ENCODE results near the gene TRERF1.
"Not testable (repeated sequence)": the region's sequence is repeated elsewhere in the genome, so short reads cannot be mapped to it uniquely, and the experiment has no call there.

The TRERF1 gene

DNA sequence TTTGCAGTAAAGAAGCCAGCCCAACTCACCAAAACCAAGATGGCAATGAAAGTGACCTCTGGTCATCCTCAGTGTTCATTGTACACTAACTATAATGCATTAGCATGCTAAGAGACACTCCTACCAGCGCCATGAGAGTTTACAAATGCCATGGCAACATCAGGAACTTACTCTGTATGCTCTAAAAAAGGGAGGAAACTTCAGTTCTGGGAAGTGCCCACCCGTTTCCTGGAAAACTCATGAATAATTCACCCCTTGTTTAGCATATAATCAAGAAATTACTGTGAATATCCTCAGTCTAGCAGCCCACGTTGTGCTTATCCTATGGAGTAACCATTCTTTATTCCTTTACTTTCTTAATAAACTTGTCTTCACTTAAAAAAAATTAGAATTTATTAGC, 19.4 kb upstream of the TRERF1 start:
- no peaks in the 10 kb centered on the region for H3K36me3 ChIP-seq
- no peaks in the 10 kb centered on the region for H4K20me1 ChIP-seq
- no peaks in the 10 kb centered on the region for H3K27me3 ChIP-seq
- H3K27ac ChIP-seq, result no peak overlapping the region
- H3K4me1 ChIP-seq, result no peaks in the 10 kb centered on the region
- H3K9me3 ChIP-seq (replicated peaks in 1 of 11), result peaks cover 29 to 48% (median 40%) of the 10 kb centered on the region in 11 experiments
- no peak overlapping the region for H3K4me3 ChIP-seq
- no peak overlapping the region for H3K4me2 ChIP-seq
- H3K9ac ChIP-seq, result no peak overlapping the region
- TF ChIP-seq Cebpa-rat (IDR thresholded peaks at IDR 0.05), result no peak

DNA sequence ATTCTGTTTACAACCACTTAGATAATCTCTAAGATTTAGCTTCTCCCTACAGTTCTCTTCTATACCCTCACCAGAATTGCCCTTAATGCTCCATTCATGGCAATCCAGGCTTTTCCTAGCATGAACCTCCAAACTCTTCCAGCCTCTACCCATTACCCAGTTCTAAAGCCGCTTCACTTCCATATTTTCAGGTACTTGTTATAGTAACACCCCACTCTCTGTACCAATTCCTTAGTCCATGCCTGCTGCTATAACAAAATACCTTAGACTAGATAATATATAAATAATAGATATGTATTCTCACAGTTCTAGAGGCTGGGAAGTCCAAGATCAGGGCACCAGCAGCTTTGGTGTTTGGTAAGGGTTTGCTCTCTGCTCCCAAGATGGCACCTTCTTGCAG, 16.5 kb upstream of the TRERF1 start:
- no peaks in the 10 kb centered on the region for H4K20me1 ChIP-seq
- H3K4me2 ChIP-seq, result no peak overlapping the region
- H3K27ac ChIP-seq, result no peak overlapping the region
- no peak overlapping the region for H3K4me3 ChIP-seq
- TF ChIP-seq Cebpa-rat (IDR thresholded peaks at IDR 0.05), result no peak
- no peak overlapping the region for H3K9ac ChIP-seq
- H3K4me1 ChIP-seq, result no peaks in the 10 kb centered on the region
- H3K27me3 ChIP-seq, result no peaks in the 10 kb centered on the region
- H3K36me3 ChIP-seq, result no peaks in the 10 kb centered on the region
- peaks cover 34 to 53% (median 44%) of the 10 kb centered on the region in 11 experiments for H3K9me3 ChIP-seq (replicated peaks in 1 of 11)

DNA sequence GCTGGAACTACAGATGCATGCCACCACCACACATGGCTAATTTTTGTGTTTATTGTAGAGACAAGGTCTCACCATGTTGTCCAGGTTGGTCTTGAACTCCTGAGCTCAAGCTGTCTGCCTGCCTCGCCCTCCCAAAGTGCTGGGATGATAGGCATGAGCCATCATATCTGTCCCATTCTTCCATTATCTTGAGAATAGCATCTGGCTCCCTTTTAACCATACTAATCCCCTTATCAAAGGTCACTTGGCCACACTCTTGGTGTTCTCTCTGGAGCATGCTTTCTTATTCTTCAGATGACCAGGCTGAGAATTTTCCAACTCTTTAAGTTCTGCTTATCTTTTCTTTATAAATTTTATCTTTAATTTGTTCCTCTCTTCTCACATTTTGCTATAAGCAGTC, 15.9 kb upstream of the TRERF1 start:
- Histone ChIP-seq H3K9ac (no peak overlapping the region), H3K9me3 (replicated peaks in 1 of 11) (peaks cover 34 to 53% (median 44%) of the 10 kb centered on the region in 11 experiments), H3K27me3 (no peaks in the 10 kb centered on the region), H3K4me1 (no peaks in the 10 kb centered on the region), H3K4me3 (no peak overlapping the region), H3K4me2 (no peak overlapping the region), H3K27ac (no peak overlapping the region), H4K20me1 (no peaks in the 10 kb centered on the region), H3K36me3 (no peaks in the 10 kb centered on the region)
- no peak for TF ChIP-seq Cebpa-rat (IDR thresholded peaks at IDR 0.05)

GRCh38 chr6:42466470-42466869, 14.7 kb upstream of the TRERF1 start:
- H3K9me3 ChIP-seq (replicated peaks in 1 of 11), result peaks cover 34 to 53% (median 44%) of the 10 kb centered on the region in 11 experiments
- not testable (repeated sequence) for H3K4me3 ChIP-seq, H3K27ac ChIP-seq, H3K27me3 ChIP-seq, H4K20me1 ChIP-seq, H3K36me3 ChIP-seq, H3K4me2 ChIP-seq, H3K4me1 ChIP-seq, H3K9ac ChIP-seq

DNA sequence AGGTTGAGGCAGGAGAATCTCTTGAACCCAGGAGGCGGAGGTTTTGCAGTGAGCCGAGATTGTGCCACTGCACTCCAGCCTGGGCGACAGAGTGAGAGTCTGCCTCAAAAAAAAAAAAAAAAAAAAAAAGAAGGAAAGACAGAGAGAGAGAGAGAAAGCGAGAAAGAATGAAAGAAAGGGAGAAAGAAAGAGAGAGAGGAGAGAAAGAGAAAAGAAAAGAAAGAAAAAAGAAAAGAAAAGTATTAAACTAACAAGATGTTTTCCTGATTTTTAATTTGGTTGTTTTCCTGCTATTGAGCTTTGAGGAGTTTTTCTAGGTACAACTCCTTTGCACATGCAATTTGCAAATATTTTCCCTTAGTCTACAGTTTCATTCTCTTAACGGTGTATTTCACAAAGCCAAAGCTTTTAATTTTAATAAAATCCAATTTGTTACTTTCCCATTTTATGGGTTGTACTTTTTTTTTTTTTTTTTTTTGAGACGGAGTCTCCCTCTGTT, 10.8 kb upstream of the TRERF1 start:
- Histone ChIP-seq H3K36me3 (no peaks in the 10 kb centered on the region), H3K4me2 (no peak overlapping the region), H3K27ac (no peak overlapping the region), H3K4me3 (no peak overlapping the region), H3K27me3 (no peaks in the 10 kb centered on the region), H3K9ac (no peak overlapping the region), H3K4me1 (no peaks in the 10 kb centered on the region), H4K20me1 (no peaks in the 10 kb centered on the region), H3K9me3 (replicated peaks in 1 of 11) (peaks cover 6 to 18% (median 10%) of the 10 kb centered on the region in 11 experiments)
- TF ChIP-seq Cebpa-rat (IDR thresholded peaks at IDR 0.05), result no peak

GRCh38 chr6:42460883-42461282, 9.2 kb upstream of the TRERF1 start:
- H3K27ac ChIP-seq, result no peak overlapping the region
- H3K36me3 ChIP-seq, result no peaks in the 10 kb centered on the region

GRCh38 chr6:42459888-42460287, 8.2 kb upstream of the TRERF1 start:
- Histone ChIP-seq H3K4me3 (no peak overlapping the region), H3K9me3 (replicated peaks in 1 of 11) (no peaks in the 10 kb centered on the region; a peak in 1 of 22 replicates), H3K4me1 (no peaks in the 10 kb centered on the region), H4K20me1 (no peaks in the 10 kb centered on the region), H3K36me3 (no peaks in the 10 kb centered on the region), H3K27ac (no peak overlapping the region), H3K27me3 (no peaks in the 10 kb centered on the region), H3K9ac (no peak overlapping the region), H3K4me2 (no peak overlapping the region)
- TF ChIP-seq Cebpa-rat (IDR thresholded peaks at IDR 0.05), result no peak

More at GRCh38 chr6:42460883-42461282, 9.2 kb upstream of the TRERF1 start:
- Histone ChIP-seq H3K4me2 (no peak overlapping the region), H3K27me3 (no peaks in the 10 kb centered on the region), H3K9ac (no peak overlapping the region), H4K20me1 (no peaks in the 10 kb centered on the region), H3K4me3 (no peak overlapping the region), H3K9me3 (replicated peaks in 1 of 11) (peaks cover 0 to 3% (median 3%) of the 10 kb centered on the region in 11 experiments; a peak in 12 of 22 replicates), H3K4me1 (no peaks in the 10 kb centered on the region)
- TF ChIP-seq Cebpa-rat (IDR thresholded peaks at IDR 0.05), result no peak

- peaks cover 18 to 29% (median 26%) of the 10 kb centered on the region in 10 experiments for H3K4me1 ChIP-seq
- H3K27ac ChIP-seq, result no peak overlapping the region
- no peak for TF ChIP-seq Cebpa-rat (IDR thresholded peaks at IDR 0.05)
- H3K4me3 ChIP-seq, result no peak overlapping the region
- H3K27me3 ChIP-seq, result peaks cover 0 to 14% (median 0%) of the 10 kb centered on the region in 11 experiments; a peak in 4 of 22 replicates
- H3K9me3 ChIP-seq (replicated peaks in 1 of 11), result no peaks in the 10 kb centered on the region
- H4K20me1 ChIP-seq, result no peaks in the 10 kb centered on the region
- no peaks in the 10 kb centered on the region for H3K36me3 ChIP-seq
- peak overlapping the region in 1 of 11 experiments; percentile 93; a peak in 1 of 22 replicates for H3K9ac ChIP-seq
- peak overlapping the region; percentile 85 to 98 (median 95) for H3K4me2 ChIP-seq
Measured at GRCh38 chr6:42454428-42454791, 2.7 kb upstream of the TRERF1 start.

DNA sequence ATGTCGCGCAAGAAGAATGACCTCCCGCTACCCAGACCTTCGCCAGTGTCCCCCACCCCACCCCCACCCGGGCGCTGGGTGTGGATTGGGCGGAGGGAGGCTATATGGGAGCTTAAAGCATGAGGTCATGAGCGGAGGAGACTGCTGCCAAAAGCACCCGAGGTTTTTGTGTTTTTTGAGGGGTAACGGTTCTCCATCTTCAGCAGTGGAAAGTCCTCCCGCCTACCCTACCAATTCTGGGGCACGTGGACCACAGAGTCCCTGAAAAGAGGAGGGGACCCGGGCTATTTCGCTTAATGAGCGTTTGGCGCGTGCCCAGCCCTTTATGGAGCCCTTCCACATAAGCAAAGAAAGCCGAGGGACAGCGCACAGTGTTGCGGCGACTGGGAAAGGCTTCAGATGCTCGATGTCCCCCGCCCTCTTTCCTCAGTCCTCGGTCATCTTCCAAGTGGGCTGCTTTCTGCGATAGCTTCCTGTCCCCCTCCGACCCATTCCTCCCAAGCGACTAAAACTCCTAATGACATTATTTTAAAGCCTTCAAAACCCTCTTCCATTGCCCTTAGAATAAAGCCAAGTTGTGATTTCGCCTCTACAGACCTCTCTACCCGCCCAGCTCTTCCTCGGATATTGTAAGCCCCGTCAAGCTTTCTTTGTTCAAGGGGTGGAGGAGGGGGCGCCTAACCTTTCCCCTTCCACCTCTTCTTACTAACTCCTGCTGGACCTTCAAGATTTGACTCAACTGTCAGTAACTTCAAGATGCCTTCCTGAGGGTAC, 2.1 kb upstream of the TRERF1 start:
- H3K4me1 ChIP-seq, result peaks cover 24 to 35% (median 32%) of the 10 kb centered on the region in 10 experiments
- H3K9ac ChIP-seq, result peak overlapping the region; percentile 80 to 95 (median 90)
- H3K4me3 ChIP-seq, result peak overlapping the region; percentile 76 to 92 (median 83)
- H3K9me3 ChIP-seq (replicated peaks in 1 of 11), result no peaks in the 10 kb centered on the region
- H3K36me3 ChIP-seq, result no peaks in the 10 kb centered on the region
- no peak for TF ChIP-seq Cebpa-rat (IDR thresholded peaks at IDR 0.05)
- peak overlapping the region in 10 of 11 experiments; percentile 76 to 97 (median 92); a peak in 18 of 22 replicates for H3K27ac ChIP-seq
- H3K27me3 ChIP-seq, result peaks cover 0 to 14% (median 0%) of the 10 kb centered on the region in 11 experiments; a peak in 4 of 22 replicates
- no peaks in the 10 kb centered on the region for H4K20me1 ChIP-seq
- peak overlapping the region; percentile 85 to 98 (median 95) for H3K4me2 ChIP-seq
